NCI-H128 (cell line): ENCODE measurements around the gene CT45A1.
"Not testable (repeated sequence)": the region's sequence is repeated elsewhere in the genome, so short reads cannot be mapped to it uniquely, and the experiment has no call there.

Experiments
- DNase-seq: peaks from one replicate; lab custom pipeline; 2025; ENCODE audit not compliant: unreplicated experiment; lab: John Stamatoyannopoulos, UW

Gene CT45A1, protein sequence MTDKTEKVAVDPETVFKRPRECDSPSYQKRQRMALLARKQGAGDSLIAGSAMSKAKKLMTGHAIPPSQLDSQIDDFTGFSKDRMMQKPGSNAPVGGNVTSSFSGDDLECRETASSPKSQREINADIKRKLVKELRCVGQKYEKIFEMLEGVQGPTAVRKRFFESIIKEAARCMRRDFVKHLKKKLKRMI

DNA sequence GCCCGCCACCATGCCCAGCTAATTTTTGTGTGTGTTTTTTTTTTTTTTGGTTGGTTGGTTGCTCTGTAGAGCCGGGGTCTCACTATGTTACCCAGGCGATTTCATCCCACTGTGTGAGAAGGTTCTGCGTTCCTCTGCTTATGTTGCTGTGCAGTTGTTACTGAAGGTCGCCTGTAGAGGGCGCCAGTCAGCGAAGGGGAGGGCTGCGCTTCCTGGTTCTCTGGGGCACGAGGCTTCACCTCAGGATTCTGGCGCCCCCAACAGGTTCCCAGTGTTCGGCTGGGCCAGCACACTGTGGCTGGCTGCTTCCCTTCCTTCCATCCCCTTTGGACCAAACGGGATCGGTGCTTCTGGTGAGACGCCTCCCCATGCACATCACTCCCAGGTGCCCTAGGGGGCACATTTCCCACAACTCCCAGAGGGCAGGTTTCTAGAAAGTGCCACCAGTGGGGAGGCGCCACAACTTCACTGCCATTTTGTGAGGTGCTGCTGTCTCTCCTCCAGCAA, at the start of gene CT45A1:
CT45A1 (plus strand) TSS at position 457 of the 507 bp plus-strand sequence. CDS start 5,302 bp downstream, outside the sequence.
- not testable (repeated sequence) for DNase-seq

DNA sequence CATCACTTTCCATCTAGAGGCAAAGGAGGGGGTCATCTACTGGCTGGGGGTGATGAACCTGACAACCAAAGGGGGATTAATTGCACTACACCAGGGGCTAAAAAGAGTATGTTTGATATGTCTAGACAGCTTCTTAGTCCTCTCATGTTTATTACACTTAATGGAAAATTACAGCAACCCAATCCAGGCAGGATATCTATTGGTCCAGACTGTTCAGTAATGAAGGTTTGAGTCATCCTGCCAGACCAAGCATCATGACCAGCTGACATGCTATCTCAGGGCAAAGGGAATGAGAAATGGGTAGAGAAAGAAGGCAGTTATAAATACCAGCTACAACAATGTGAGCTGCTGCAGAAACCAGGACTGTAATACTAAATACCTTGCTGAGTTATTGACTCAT, 40.5 kb upstream of the CT45A1 start:
- DNase-seq = not testable (repeated sequence)

DNA sequence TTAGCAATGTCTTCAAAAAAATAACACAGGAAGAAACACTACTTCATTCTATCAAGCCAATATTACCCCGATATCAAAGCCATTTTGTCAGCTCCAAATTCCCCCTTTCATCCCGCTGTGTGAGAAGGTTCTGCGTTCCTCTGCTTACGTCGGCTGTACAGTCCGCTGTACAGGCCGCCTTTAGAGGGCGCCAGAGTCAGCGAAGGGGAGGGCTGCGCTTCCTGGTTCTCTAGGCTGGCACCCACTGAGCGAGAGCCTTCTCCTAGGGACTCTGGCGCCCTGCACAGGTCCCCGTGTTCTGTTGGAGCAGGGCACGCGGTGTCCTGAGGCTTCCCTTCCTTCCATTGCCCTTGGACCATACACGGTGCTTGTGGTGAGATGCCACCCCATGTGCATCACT, 25.3 kb upstream of the CT45A1 start:
- no peak for DNase-seq

DNA sequence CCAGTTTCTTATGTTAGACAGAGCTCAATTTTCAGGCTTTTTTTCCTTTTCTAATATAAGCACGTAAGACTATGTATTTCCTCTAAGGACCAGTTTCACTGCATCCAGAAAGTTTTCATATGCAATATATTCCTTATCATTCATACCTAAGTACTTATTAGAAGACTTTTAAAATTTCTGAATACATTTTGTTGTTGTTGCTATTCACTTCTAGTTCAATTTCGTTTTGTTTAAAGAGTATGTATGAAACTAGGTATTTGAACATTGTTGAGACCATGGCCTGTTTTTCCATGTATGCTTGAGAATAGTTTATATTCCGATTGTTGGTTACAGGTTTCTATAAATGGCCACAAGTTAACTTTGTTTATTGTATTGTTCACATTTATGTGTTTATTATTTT, 18.0 kb upstream of the CT45A1 start:
- DNase-seq = no peak

DNA sequence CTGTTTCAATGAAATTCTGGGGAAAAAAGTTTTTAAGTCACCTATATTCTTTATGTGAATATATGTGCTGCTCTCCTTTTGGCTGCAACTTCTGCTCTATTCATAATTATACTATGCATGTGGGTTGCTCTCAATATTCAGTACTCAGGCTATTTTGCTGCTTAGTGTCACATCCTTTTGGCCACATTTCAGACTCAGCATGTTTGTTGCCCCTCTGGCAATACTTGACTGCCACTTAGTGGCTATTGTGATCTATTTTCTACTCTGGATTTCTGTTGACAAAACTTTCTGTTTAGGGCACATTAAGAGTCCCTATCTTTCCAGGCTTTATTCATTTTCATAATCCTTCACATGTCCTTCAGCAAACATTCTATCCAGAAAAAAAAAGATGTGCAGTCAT, 15.8 kb upstream of the CT45A1 start:
- no peak for DNase-seq

DNA sequence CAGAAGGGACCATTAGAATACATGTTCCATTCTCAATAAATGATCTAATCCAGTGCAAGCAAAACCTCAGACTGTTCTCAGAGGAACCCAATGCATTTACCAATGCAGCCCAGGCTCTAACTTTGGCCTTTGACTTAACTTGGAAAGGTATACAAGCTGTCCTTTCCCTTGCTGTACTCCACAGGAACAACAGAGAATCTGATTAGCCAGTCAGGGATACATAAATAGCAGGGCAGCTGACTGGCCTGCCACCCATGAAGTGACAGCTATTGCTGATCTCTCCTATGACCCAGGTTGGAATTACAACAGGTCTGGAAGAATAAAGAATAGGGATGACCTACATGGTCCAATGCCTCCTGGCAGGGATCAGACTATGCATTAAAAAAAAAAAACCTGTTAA, 14.5 kb upstream of the CT45A1 start:
- DNase-seq = no peak

DNA sequence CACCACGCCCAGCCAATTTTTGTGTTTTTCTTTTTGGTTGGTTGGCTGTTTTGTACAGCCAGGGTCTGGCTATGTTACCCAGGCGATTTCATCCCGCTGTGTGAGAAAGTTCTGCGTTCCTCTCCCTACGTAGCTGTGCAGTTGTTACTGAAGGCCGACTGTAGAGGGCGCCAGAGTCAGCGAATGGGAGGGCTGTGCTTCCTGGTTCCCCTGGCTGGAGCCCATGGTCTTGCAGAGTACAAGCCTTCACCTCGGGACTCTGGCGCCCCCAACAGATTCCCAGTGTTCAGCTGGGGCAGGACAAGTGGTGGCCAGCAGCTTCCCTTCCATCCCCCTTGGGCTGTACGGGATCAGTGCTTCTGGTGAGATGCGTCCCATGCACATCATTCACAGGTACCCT, 5.6 kb upstream of the CT45A1 start:
- no peak for DNase-seq

DNA sequence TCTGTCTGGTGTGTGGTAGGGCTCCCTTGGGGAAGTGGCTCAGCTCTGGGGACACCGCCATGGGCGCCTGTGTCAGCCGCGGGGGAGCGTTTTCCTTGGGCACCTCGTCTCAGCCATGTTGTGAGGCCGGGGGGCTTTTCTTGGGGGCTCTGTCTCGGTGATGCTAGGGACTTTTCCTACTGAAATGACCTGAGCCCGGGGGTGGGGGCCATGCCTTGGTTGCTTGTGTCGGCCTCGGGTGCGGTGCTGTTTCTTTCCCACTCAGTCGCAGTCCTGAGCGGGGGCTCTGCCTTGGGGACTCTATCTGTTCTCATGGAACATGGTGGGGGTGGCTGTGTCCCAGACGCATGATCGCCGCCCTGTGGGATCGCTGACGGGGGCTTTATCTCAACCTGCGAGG, 356 bp downstream of the CT45A1 start:
- no peak for DNase-seq

DNA sequence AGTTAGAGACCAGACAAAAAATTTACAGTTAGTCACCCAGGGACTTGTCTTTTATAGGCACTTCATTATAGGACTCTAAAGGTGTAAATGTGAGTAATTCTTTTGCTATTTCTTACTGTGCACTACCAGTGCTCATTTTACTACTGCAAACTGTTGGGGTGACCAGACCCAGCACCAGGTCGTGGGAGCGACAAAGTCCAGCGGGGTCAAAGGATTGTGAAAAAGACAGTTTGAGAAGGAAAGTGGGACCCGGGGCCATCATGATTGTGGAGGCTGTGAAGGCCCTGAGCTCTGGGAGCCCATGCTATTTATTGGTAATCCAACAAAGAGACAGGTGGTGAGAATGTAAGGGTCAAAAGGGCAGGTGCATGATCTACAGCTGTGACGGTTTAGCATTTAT, 21.2 kb downstream of the CT45A1 start:
- DNase-seq = not testable (repeated sequence)

DNA sequence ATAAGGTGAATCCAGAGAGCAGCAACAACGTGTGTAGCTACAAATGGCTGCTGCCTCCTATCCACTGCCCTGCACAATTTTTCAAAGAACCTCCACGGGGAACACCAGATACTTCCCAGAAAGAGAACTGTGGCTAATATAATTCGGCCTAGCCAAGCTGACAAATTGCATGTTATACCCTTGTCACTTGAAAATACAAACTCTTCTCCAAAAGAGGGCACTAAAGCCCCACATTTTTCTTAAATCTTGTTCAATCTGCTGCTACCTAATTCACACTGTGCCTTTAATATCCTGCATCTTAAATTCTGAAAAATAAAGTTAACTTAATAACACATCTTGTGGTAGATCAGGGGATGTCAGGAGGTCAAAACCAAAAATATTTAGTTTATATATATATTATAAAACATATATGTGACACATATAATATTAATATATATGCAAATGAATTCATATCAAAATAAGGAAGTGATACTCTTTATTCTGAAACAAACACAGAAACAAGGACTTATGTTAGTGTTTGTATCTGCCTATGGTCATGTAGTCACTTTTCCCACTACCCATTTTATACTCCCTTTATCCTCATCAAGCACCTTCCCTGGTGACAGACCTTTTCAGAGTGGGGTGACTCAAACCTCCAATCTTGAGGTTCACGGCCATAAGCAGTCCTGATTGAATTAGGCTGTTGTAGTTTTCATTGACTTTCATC, 24.1 kb downstream of the CT45A1 start:
- no peak for DNase-seq

DNA sequence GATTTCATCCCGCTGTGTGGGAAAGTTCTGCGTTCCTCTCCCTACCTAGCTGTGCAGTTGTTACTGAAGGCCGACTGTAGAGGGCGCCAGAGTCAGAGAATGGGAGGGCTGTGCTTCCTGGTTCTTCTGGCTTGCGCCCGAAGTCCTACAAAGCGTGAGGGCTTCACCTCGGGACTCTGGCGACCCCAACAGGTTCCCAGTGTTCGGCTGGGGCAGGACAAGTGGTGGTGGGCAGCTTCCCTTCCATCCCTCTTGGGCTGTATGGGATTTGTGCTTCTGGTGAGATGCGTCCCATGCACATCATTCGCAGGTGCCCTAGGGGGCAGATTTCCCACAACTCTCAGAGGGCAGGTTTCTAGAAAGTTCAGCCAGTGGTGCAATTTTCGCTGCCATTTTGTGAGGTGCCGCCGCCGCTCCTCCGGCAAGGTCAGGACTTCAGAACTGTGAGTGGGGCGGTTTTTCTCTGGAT, 27.3 kb downstream of the CT45A1 start:
- no peak for DNase-seq

DNA sequence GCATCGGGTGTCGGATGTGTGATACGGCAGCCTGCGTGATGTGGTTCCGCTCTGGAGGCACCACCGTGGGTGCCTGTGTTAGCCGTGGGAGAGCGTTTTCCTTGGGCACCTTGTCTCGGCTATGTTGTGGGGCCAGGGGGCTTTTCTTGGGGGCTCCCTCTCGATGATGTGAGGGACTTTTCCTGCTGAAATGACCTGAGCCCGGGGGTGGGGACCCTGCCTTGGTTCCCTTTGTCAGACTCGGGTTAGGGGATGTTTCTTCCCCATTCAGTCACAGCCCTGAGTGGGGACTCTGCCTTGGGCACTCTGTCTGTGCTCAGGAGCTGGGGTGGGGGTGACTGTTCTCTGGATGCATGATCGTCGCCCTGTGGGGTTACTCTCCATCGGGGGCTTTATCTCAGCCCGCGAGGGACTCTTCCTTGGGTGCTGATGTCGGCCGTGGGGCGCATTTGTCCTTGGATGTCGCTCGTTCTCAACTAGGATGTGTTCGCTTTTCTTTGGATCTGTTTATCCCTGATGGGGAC, 27.8 kb downstream of the CT45A1 start:
- DNase-seq = no peak

DNA sequence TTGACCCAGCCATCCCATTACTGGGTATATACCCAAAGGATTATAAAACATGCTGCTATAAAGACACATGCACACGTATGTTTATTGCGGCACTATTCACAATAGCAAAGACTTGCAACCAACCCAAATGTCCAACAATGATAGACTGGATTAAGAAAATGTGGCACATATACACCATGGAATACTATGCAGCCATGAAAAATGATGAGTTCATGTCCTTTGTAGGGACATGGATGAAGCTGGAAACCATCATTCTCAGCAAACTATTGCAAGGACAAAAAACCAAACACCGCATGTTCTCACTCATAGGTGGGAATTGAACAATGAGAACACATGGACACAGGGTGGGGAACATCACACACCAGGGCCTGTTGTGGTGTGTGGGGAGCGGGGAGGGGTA, 31.3 kb downstream of the CT45A1 start:
- DNase-seq = not testable (repeated sequence)

DNA sequence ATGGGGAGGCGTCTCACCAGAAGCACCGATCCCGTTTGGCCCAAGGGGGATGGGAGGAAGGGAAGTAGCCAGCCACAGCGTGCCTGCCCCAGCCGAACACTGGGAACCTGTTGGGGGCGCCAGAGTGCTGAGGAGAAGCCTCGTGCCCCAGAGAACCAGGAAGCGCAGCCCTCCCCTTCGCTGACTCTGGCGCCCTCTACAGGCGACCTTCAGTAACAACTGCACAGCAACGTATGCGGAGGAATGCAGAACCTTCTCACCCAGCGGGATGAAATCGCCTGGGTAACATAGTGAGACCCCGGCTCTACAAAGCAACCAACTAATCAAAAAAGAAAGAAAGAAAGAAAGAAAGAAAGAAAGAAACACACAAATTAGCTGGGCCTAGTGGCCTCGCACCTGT, 54.7 kb downstream of the CT45A1 start, which contains the start of gene CT45A3:
CT45A3 (minus strand) TSS at position 101 of the 400 bp plus-strand sequence. CDS start 3,747 bp downstream, outside the sequence.
- not testable (repeated sequence) for DNase-seq
